Raji (cell line): Measurements from ENCODE around the gene MAG.

ENCODE experiments used
- POLR2A ChIP-seq: IDR thresholded peaks from 2 replicates; pipeline ENCODE4 v1.6.1; 2011; ENCODE audit warnings: low read depth, low read length, control low read depth; ENCODE audit not compliant: insufficient read depth

MAG gene

GRCh38 chr19:35291916-35292315, at the start of gene MAG:
Gene MAG, plus strand, starts transcription at chr19:35292161. Its CDS starts 3,248 bp downstream, at chr19:35295409.
- TF ChIP-seq POLR2A = no peak

DNA sequence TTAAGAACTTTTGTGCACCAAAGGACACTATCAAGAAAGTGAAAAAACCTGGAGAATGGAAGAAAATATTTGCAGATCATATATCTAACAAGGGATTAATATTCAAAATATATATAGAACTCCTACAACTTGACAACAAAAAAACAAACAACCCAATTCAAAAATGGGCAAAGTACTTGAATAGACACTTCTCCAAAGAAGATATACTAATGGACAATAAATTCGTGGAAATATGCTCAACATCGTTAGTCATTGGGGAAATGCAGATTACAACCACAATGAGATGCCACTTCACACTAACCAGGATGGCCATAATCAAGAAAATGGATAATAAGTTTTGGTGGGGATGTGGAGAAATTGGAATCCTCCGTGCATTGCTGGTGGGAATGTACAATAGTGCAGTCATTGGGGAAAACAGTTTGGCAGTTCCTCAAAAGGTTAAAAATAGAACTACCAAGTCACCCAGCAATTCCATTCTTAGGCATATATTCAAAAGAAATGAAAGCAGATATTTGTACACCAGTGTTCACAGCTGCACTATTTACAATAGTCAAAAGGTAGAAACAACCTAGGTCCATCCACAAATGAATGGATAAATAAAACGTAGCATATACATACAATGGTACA, 45.4 kb upstream of the MAG start:
- no peak for TF ChIP-seq POLR2A

DNA sequence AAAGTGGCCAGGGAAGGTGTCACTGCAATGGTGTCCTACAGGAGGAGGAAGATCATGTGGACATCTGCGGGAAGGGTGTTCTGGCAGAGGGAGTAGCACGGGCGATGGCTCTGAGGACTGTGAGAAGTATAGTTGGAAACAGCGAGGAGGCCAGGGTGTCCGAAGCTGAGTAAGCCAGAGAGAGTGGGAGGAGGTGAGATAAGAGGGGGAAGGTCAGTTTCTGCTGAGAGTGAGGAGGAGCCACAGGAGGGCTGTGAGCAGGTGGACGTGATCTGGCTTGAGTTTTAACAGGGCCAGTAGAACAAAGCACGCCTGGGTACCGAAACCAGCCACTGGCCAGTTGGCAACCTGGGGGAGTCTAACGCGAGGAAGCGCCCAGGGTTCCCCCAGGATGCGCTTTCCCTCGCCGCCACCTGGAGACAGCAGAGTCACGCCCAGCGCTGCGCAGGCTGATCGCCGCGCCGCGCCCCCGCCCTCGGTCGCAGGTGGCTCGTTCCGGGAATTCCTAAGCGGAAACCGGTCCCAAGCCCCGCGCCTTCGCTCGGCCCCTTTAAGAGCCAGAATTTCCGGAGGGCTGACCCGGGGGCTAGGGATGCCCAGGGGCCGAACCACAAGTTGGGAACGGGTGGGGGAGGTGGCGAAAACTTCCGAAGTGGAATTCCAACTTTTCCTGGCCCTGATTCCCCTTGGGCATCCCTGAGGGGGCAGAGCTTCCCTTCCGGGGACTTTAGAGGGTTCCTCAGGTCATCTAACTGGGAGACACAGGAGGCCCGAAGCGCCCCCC, 44.2 kb upstream of the MAG start:
- TF ChIP-seq POLR2A = no peak; the same call in 1 of the 2 replicates

DNA sequence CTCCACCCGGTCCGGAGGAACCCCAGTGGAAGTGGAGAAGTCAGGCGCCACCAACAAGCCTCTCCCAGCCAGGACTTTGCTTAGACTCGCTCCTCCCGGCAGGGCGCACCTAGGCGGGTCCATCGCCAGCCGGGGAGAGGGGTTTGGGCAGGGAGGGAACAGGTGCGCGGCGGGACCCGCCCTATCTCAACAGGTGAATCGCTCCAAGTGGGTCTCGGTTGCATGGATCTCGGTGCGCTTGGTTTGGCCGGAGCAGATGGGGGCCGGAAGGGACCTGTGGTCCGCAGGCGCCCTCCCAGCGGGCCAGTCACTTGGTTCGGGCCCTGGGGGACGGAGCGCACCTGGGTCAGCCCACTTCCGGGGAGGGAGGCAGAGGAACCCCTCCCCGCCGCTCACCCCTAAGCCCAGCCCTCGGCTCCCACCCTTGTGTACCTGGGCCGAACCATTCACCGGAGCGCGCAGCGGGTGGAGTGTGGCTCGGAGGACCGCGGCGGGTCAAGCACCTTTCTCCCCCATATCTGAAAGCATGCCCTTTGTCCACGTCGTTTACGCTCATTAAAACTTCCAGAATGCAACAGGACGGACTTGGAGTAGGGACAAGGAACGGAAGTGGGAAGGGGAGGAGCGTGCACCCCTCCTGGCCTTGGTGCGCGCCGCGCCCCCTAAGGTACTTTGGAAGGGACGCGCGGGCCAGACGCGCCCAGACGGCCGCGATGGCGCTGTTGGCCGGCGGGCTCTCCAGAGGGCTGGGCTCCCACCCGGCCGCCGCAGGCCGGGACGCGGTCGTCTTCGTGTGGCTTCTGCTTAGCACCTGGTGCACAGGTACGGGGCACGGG, 43.4 kb upstream of the MAG start, which contains the start of gene LSR:
Gene LSR (plus strand): TSS at position 693 of the 836 bp plus-strand sequence. CDS start 21 bp downstream, at position 714.
- TF ChIP-seq POLR2A = peak; percentile 92

GRCh38 chr19:35249146-35249847, 42.7 kb upstream of the MAG start:
- TF ChIP-seq POLR2A = no peak

DNA sequence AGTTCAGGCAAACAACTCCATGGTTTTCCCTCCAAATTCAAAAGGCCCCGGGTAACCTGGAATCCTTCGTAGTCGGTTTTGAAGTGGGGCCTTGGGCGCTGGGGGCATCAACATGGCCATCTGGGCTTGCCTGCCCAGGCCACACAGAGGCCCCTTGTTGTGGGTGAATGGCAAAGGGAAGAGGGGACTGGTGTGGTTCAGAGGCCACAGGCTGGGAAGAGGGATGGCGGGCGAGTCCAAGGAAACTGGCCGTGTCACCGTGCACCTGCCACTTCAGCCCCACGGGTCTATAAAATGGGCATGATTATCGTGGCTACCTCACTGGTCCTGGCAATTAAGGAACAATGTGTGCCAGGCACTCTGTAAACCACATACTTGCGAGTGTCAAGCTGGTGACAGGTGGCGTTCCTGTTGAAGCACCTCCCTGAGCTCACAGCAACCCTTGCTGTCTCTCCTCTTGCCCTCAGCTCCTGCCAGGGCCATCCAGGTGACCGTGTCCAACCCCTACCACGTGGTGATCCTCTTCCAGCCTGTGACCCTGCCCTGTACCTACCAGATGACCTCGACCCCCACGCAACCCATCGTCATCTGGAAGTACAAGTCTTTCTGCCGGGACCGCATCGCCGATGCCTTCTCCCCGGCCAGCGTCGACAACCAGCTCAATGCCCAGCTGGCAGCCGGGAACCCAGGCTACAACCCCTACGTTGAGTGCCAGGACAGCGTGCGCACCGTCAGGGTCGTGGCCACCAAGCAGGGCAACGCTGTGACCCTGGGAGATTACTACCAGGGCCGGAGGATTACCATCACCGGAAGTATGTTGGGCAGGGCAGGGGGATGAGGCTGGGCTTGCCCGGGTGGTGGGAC, 41.9 kb upstream of the MAG start:
- no peak for TF ChIP-seq POLR2A

DNA sequence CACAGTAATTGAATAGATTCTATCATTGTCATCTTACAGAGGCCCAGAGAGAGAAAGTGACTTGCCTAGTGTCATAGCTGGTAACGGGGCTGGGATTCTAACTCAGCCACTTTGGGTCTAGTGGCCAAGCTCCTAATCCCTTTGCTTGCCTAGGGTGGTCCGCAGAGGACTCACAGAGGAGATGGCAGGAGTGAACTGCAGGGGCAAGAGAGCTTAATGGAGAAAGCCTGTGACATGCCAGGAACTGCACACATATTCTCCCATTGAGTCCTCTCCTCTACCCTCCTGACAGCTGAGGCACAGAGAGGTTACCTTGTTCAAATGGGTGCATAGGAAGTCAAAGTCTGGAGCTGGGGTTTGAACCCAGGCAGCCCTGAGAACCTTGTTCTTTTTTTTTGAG, 40.5 kb upstream of the MAG start:
- no peak for TF ChIP-seq POLR2A

- TF ChIP-seq POLR2A = no peak
Measured at GRCh38 chr19:35253316-35254286, 38.4 kb upstream of the MAG start.

GRCh38 chr19:35254341-35255297, 37.3 kb upstream of the MAG start:
- TF ChIP-seq POLR2A = no peak

- no peak for TF ChIP-seq POLR2A
Measured at GRCh38 chr19:35256566-35256965, 35.4 kb upstream of the MAG start.

DNA sequence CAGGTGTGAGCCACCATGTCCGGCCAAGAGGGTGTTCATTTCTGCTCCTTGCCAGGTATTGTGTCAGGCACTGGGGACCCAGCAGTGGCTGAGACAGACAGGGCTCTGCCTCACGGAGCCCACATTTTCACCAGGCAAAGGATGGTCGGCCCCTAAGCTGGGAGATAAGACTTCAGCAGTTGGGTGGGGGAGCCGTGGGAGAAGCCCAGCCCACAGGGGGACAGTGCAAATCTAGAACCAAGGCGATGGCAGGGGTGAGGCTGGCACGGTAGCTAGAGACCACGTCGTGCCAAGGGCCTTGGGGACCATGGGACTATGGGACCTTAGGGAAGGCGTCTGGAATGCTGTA, 34.9 kb upstream of the MAG start:
- TF ChIP-seq POLR2A = no peak
